Endothelial cell of umbilical vein (primary cell): ENCODE results near the gene ZC3H14. TPM values are rescaled to one million over a fixed set of nuclear protein-coding genes. Genes with fewer than 3 reads are reported as not detected.

Source experiments
- BruUV-seq: library from RNA; stranded (reverse); fragments of 400-500 nt; replicated peaks from 2 replicates; lab custom pipeline; 2021; lab: Mats Ljungman, UMichigan
- CTCF ChIA-PET: fragments of 300-600, 350-600 bp; sonication (Branson Sonifier 250); formaldehyde crosslinking; loops from one replicate; lab custom pipeline; 2021; ENCODE audit warnings: antibody characterized with exemption, inconsistent platforms; lab: Charles Lee
- POLR2A ChIA-PET: fragments of 300-600, 350-600 bp; sonication (Branson Sonifier 250); formaldehyde crosslinking; loops from one replicate; lab custom pipeline; 2021; ENCODE audit warnings: antibody characterized with exemption, inconsistent platforms; lab: Charles Lee
- DNase-seq: peaks from one replicate; pipeline ENCODE4 v3.0.0-alpha.2; 2011; ENCODE audit warnings: low read depth, low spot score
- FAIRE-seq: peaks from 2 replicates; lab custom pipeline; 2011; peaks lifted over from hg19 to GRCh38; lab: Jason Lieb, UNC
- H2AFZ ChIP-seq: 2 replicates; pipeline ENCODE4 v1.6.0; 2012; ENCODE audit warnings: low read depth, low read length, control low read depth, inconsistent platforms
- H3K27ac ChIP-seq: 2 replicates; pipeline ENCODE4 v1.5.1; 2011; ENCODE audit warnings: low read depth, mild to moderate bottlenecking, control low read depth, low read length, moderate library complexity; ENCODE audit not compliant: insufficient read depth
- H3K27me3 ChIP-seq, 2 experiments: 2 replicates each; pipeline versions ENCODE4 v1.6.0 to v1.6.1; 2011; ENCODE audit warnings: low read length in 2 of 2, mixed read lengths in 1 of 2; ENCODE audit not compliant: control insufficient read depth in 2 of 2, insufficient read depth in 2 of 2
- H3K36me3 ChIP-seq, 2 experiments: 2 replicates in 1 of 2; 3 replicates in 1 of 2; pipeline ENCODE4 v1.5.1; 2011; ENCODE audit warnings: low read length in 2 of 2, mild to moderate bottlenecking in 1 of 2, moderate library complexity in 1 of 2; ENCODE audit not compliant: control insufficient read depth in 2 of 2, insufficient read depth in 2 of 2; ENCODE audit errors: extremely low read depth in 1 of 2
- H3K4me1 ChIP-seq: 3 replicates; pipeline ENCODE4 v1.5.1; 2011; ENCODE audit warnings: mild to moderate bottlenecking, low read length; ENCODE audit not compliant: control insufficient read depth, insufficient read depth; ENCODE audit errors: extremely low read depth
- H3K4me2 ChIP-seq: 2 replicates; pipeline ENCODE4 v1.6.1; 2011; ENCODE audit warnings: low read length, control low read depth, mixed read lengths; ENCODE audit not compliant: insufficient read depth
- H3K4me3 ChIP-seq, 3 experiments: fragments of 200-600 bp in 1 of 3; sonication (generic), shearing (Covaris generic) in 1 of 3; replicated peaks in 1 of 3; 2 replicates each; pipeline ENCODE4 v1.5.1; 2011 to 2016; ENCODE audit warnings: control low read depth in 3 of 3, low read length in 3 of 3, mild to moderate bottlenecking in 2 of 3, inconsistent platforms in 1 of 3, low read depth in 1 of 3, moderate library complexity in 1 of 3; ENCODE audit not compliant: insufficient read depth in 1 of 3
- H3K79me2 ChIP-seq: 2 replicates; pipeline ENCODE4 v1.6.0; 2012; ENCODE audit warnings: low read length, inconsistent platforms; ENCODE audit not compliant: control insufficient read depth, insufficient read depth
- H3K9ac ChIP-seq: replicated peaks from 2 replicates; pipeline ENCODE3; 2011; ENCODE audit warnings: low read length, control low read depth; ENCODE audit not compliant: insufficient read depth; ENCODE audit errors: extremely low read depth
- H3K9me1 ChIP-seq: replicated peaks from 3 replicates; pipeline ENCODE4 v1.6.0; 2011; ENCODE audit warnings: mild to moderate bottlenecking, low read length; ENCODE audit not compliant: control insufficient read depth, insufficient read depth; ENCODE audit errors: extremely low read depth
- H3K9me3 ChIP-seq: replicated peaks from 2 replicates; pipeline ENCODE4 v1.5.1; 2012; ENCODE audit warnings: low read length, inconsistent platforms; ENCODE audit not compliant: control insufficient read depth, insufficient read depth
- H4K20me1 ChIP-seq: replicated peaks from 2 replicates; pipeline ENCODE3; 2011; ENCODE audit warnings: mild to moderate bottlenecking, low read length; ENCODE audit not compliant: control insufficient read depth, insufficient read depth; ENCODE audit errors: extremely low read depth
- EZH2 ChIP-seq: IDR thresholded peaks from 2 replicates; pipeline ENCODE4 v1.6.1; 2012; ENCODE audit warnings: borderline replicate concordance, low read depth, mild to moderate bottlenecking, moderate library complexity, low read length, inconsistent platforms; ENCODE audit not compliant: severe bottlenecking
- FOS ChIP-seq: IDR thresholded peaks from 2 replicates; pipeline ENCODE4 v1.6.1; 2011; ENCODE audit warnings: mild to moderate bottlenecking, low read length, moderate library complexity, borderline replicate concordance; ENCODE audit not compliant: insufficient read depth
- GATA2 ChIP-seq: IDR thresholded peaks from 2 replicates; pipeline ENCODE4 v1.7.0; 2011; ENCODE audit warnings: low read depth, mild to moderate bottlenecking, moderate library complexity, mixed read lengths, low read length; ENCODE audit not compliant: insufficient read length, insufficient read depth
- JUN ChIP-seq: IDR thresholded peaks from 2 replicates; pipeline ENCODE4 v1.6.1; 2011; ENCODE audit warnings: borderline replicate concordance, low read depth; ENCODE audit not compliant: insufficient read length, insufficient read depth
- MYC ChIP-seq: IDR thresholded peaks from one replicate; pipeline ENCODE4 v1.6.1; 2011; ENCODE audit warnings: mild to moderate bottlenecking, low read depth, low read length
- POLR2A ChIP-seq: IDR thresholded peaks from 2 replicates; pipeline ENCODE4 v1.6.1; 2012; ENCODE audit warnings: low read depth, mild to moderate bottlenecking, control low read depth, low read length
- POLR2AphosphoS5 ChIP-seq: IDR thresholded peaks from 2 replicates; pipeline ENCODE4 v1.6.1; 2012; ENCODE audit warnings: low read depth, mild to moderate bottlenecking, control low read depth, low read length, moderate library complexity; ENCODE audit not compliant: insufficient read depth
- dilution Hi-C: fragments of 300-500 bp; cut with MboI; formaldehyde crosslinking; loops from one replicate; pipeline ENCODE4 v1.15.0; 2019; ENCODE audit warnings: low sequenced_read_pairs; ENCODE audit not compliant: extremely low pct_ligation_motif_present
- intact Hi-C: fragments of 100-400 bp; cut with micrococcal nuclease; formaldehyde crosslinking; loops from one replicate; pipeline ENCODE4 v1.10.0; 2022
- polyA plus RNA-seq, 4 experiments: library from polyadenylated mRNA; depleted of rRNA in 3 of 4; stranded (reverse) in 3 of 4; unstranded in 1 of 4; fragments of >200 nt; gene quantifications; 2 replicates each; pipeline versions ENCODE4 v1.2.1 to v1.2.3, GENCODE V29; 2011 to 2012; ENCODE audit warnings: missing spikeins in 1 of 4
- total RNA-seq: library from RNA; stranded (reverse); gene quantifications from 2 replicates; pipeline ENCODE4 v1.2.3, GENCODE V29; 2021
- TF ChIP-seq, protein P1 (sequence below): IDR thresholded peaks from 2 replicates; pipeline ENCODE4 v1.6.1; 2011; ENCODE audit not compliant: insufficient read depth, insufficient read length
- TF ChIP-seq, protein P2 (sequence below), 2 donors: IDR thresholded peaks; 1 replicate in 1 of 2; 2 replicates in 1 of 2; pipeline ENCODE4 v1.5.1; 2011; ENCODE audit warnings: low read length in 2 of 2, mild to moderate bottlenecking in 2 of 2, moderate library complexity in 2 of 2, control low read depth in 1 of 2, inconsistent platforms in 1 of 2, low read depth in 1 of 2; ENCODE audit not compliant: insufficient read depth in 1 of 2; ENCODE audit errors: extremely low read depth in 1 of 2

The ZC3H14 gene
- total and polyA plus RNA-seq, 2 donors (not counting 3 experiments of a cell fraction or from before 2014, with no cell fraction given): 61.2 to 61.8 TPM

DNA sequence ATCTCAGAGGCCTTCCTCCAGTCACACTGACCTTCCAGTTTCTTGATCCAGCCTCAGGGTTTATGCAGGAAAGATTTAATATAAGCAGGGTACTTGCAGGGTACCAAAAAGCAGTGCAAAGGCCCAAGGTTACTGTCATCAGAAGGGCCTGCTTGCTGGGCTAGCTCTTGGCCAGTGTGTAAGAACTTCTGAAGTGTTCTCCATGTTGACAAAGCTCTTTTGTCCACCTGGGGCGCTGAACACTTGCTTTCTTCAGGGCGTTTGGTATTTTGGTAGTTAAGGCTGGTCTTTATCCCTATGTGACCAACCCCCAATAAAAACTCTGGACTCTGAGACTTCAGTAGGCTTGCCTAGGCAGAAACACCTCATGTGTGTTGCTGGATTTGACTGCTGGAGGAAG, 69.7 kb downstream of the ZC3H14 start:
- Histone ChIP-seq H3K36me3 (no peaks in the 10 kb centered on the region), H3K4me1 (no peaks in the 10 kb centered on the region), H3K9me3 (no peaks in the 10 kb centered on the region), H4K20me1 (no peaks in the 10 kb centered on the region), H2AFZ (no peak overlapping the region), H3K27ac (no peak overlapping the region), H3K9me1 (no peaks in the 10 kb centered on the region), H3K79me2 (no peaks in the 10 kb centered on the region), H3K27me3 (no peaks in the 10 kb centered on the region), H3K4me2 (no peak overlapping the region), H3K9ac (no peak overlapping the region), H3K4me3 (no peak overlapping the region)
- ChIA-PET CTCF (interaction anchor here (1.6 kb wide), 1 partner anchor 19 kb away, joined by 4 read pairs; no protein-coding TSS in a partner anchor), POLR2A (no interaction called here)
- dilution Hi-C loops (no loop called here), intact Hi-C loops (no loop called here)
- no peak for FAIRE-seq
- no peak for DNase-seq
- no TSS peak for BruUV-seq
- no peak for TF ChIP-seq POLR2A
- TF ChIP-seq, protein P1, sequence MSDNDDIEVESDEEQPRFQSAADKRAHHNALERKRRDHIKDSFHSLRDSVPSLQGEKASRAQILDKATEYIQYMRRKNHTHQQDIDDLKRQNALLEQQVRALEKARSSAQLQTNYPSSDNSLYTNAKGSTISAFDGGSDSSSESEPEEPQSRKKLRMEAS: no peak

GRCh38 chr14:88639221-88639620, 76.4 kb downstream of the ZC3H14 start:
- no peak overlapping the region for H2AFZ ChIP-seq
- no TSS peak for BruUV-seq
- no peak for TF ChIP-seq GATA2
- TF ChIP-seq, protein P1: no peak
- no peak for TF ChIP-seq POLR2A
- TF ChIP-seq JUN: no peak
- TF ChIP-seq, protein P2, sequence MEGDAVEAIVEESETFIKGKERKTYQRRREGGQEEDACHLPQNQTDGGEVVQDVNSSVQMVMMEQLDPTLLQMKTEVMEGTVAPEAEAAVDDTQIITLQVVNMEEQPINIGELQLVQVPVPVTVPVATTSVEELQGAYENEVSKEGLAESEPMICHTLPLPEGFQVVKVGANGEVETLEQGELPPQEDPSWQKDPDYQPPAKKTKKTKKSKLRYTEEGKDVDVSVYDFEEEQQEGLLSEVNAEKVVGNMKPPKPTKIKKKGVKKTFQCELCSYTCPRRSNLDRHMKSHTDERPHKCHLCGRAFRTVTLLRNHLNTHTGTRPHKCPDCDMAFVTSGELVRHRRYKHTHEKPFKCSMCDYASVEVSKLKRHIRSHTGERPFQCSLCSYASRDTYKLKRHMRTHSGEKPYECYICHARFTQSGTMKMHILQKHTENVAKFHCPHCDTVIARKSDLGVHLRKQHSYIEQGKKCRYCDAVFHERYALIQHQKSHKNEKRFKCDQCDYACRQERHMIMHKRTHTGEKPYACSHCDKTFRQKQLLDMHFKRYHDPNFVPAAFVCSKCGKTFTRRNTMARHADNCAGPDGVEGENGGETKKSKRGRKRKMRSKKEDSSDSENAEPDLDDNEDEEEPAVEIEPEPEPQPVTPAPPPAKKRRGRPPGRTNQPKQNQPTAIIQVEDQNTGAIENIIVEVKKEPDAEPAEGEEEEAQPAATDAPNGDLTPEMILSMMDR (IDR thresholded peaks at IDR 0.05; ENCODE audit: extremely low read depth in 1 of 2, insufficient read depth in 1 of 2, low read depth in 1 of 2, low read length in 2 of 2): no peak
- no peak for TF ChIP-seq EZH2
- no peak for TF ChIP-seq MYC
- TF ChIP-seq FOS: no peak
- TF ChIP-seq POLR2AphosphoS5: no peak
- intact Hi-C loops (no loop called here), dilution Hi-C loops (no loop called here)
- H3K4me1 ChIP-seq: no peaks in the 10 kb centered on the region
- H3K9me1 ChIP-seq: no peaks in the 10 kb centered on the region
- H3K9ac ChIP-seq: no peak overlapping the region
- no peak for DNase-seq
- POLR2A ChIA-PET: no interaction called here
- CTCF ChIA-PET: no interaction called here
- H3K27me3 ChIP-seq: no peaks in the 10 kb centered on the region
- no peaks in the 10 kb centered on the region for H4K20me1 ChIP-seq
- H3K36me3 ChIP-seq: no peaks in the 10 kb centered on the region
- no peak overlapping the region for H3K27ac ChIP-seq
- no peak overlapping the region for H3K4me2 ChIP-seq
- no peaks in the 10 kb centered on the region for H3K9me3 ChIP-seq
- H3K79me2 ChIP-seq: no peaks in the 10 kb centered on the region
- no peak for FAIRE-seq
- no peak overlapping the region for H3K4me3 ChIP-seq
